ENCODE results near the gene TUBB2B.

The TUBB2B gene

DNA sequence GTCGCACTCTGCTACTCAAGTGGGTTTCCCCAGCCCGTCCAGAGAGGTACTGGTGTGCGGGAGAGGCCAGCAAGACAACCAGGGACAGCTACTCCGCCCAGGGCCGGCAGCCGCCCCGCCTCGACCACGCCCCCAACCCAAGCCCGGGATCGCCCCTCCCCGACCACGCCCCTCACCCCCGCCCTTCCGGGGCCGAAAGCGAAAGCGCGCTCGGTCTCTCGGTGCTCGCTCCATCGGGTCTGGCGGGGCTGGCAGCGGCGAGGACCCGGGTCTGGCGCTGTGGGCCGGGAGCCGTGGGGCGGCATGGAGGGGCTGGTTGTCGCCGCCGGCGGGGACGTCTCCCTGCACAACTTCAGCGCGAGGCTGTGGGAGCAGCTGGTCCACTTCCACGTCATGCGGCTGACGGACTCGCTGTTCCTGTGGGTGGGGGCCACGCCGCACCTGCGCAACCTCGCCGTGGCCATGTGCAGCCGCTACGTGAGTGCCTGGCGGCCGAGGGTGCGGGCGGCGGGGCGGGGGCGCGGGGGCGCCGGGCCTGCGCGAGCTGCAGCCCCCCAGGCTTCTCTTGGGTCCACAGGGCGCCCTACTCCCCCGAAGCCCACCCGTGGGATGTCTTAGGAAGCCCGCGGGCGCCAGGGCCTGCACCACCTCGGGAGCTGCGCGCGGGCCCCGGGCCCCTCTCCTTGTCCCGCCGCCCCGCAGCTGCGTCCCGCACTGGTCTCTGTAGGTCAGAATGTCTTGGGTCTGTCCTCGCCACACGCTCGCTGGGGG, 31.5 kb upstream of the TUBB2B start, which contains the start of gene PSMG4:
PSMG4 (plus strand) TSS at position 228 of the 771 bp plus-strand sequence; CDS start at position 304, 76 bp downstream.
- H3K9ac ChIP-seq (ENCODE audit: low read length in 5 of 5), result peak within 1 kb of the TSS in 4 of 5 donors; percentile 48 to 83 (median 74)
- H3K4me3 ChIP-seq (ENCODE audit: low read depth in 1 of 5, low read length in 5 of 5), result peak within 1 kb of the TSS; percentile 91 to 93 (median 92)
- no peaks in the 10 kb centered on the region for H3K9me3 ChIP-seq (ENCODE audit: control insufficient read depth in 5 of 5, low read length in 5 of 5)
- H3K4me1 ChIP-seq (ENCODE audit: control insufficient read depth in 5 of 5, insufficient read depth in 5 of 5, low read length in 5 of 5), result peaks cover 0 to 36% (median 31%) of the 10 kb centered on the region in 5 donors
- no peaks in the 10 kb centered on the region for H3K27me3 ChIP-seq (ENCODE audit: control insufficient read depth in 5 of 5, insufficient read depth in 4 of 5, low read length in 5 of 5)
- peaks cover 0 to 8% (median 5%) of the 10 kb centered on the region in 5 donors for H3K36me3 ChIP-seq (ENCODE audit: control insufficient read depth in 5 of 5, insufficient read depth in 5 of 5, low read length in 5 of 5)
- H3K27ac ChIP-seq (ENCODE audit: low read depth, low read length), result peak within 1 kb of the TSS; percentile 62

DNA sequence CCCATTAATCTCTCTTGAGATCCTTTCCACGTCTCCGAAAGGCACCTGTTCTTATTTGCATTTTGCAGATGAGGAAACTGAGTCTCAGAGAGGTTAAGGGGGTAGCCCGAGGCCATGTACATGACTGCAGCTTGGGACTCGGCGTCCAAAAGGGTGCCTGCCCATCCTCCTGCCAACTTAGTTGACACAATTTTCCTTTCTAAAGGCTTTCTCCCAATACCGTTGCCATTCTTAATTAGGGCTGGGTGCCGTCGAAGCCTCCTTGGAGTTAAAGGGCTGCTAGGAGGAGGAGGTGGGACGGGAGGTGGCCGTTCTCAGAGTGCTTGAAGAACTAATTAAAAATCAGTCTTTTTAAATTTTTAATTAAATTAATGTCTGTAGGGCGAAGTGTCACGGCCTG, 30.7 kb upstream of the TUBB2B start:
- Histone ChIP-seq H3K36me3 (ENCODE audit: control insufficient read depth in 5 of 5, insufficient read depth in 5 of 5, low read length in 5 of 5) (peaks cover 0 to 1% (median 0%) of the 10 kb centered on the region in 5 donors), H3K4me1 (ENCODE audit: control insufficient read depth in 5 of 5, insufficient read depth in 5 of 5, low read length in 5 of 5) (peaks cover 0 to 33% (median 31%) of the 10 kb centered on the region in 5 donors), H3K9ac (ENCODE audit: low read length in 5 of 5) (peak overlapping the region in 3 of 5 donors; percentile 36 to 46 (median 42)), H3K9me3 (ENCODE audit: control insufficient read depth in 5 of 5, low read length in 5 of 5) (no peaks in the 10 kb centered on the region), H3K27ac (ENCODE audit: low read depth, low read length) (no peak overlapping the region), H3K4me3 (ENCODE audit: low read depth in 1 of 5, low read length in 5 of 5) (peak overlapping the region; percentile 48 to 92 (median 91)), H3K27me3 (ENCODE audit: control insufficient read depth in 5 of 5, insufficient read depth in 4 of 5, low read length in 5 of 5) (no peaks in the 10 kb centered on the region)

DNA sequence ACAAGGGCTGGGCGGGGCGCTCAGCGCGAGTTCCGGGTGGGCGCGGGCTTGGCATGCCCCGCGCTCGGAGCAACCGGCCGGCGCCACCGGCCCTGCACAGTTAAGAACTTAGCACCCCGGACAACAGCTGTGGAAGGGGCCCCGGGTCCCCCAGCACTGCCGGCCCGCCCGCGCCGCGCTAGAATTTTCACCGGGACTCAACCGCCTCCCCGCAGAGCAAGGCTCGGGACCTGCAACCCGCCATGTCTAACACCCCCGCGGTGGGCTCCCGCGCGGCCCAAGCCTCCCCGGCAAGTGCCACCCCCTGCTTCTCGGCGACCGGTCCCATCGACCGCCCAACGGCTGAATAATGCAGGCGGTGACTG, 26.1 kb upstream of the TUBB2B start:
- Histone ChIP-seq H3K4me1 (ENCODE audit: control insufficient read depth in 5 of 5, insufficient read depth in 5 of 5, low read length in 5 of 5) (peaks cover 5 to 24% (median 21%) of the 10 kb centered on the region in 5 donors), H3K9me3 (ENCODE audit: control insufficient read depth in 5 of 5, low read length in 5 of 5) (no peaks in the 10 kb centered on the region), H3K27me3 (ENCODE audit: control insufficient read depth in 5 of 5, insufficient read depth in 4 of 5, low read length in 5 of 5) (no peaks in the 10 kb centered on the region)

DNA sequence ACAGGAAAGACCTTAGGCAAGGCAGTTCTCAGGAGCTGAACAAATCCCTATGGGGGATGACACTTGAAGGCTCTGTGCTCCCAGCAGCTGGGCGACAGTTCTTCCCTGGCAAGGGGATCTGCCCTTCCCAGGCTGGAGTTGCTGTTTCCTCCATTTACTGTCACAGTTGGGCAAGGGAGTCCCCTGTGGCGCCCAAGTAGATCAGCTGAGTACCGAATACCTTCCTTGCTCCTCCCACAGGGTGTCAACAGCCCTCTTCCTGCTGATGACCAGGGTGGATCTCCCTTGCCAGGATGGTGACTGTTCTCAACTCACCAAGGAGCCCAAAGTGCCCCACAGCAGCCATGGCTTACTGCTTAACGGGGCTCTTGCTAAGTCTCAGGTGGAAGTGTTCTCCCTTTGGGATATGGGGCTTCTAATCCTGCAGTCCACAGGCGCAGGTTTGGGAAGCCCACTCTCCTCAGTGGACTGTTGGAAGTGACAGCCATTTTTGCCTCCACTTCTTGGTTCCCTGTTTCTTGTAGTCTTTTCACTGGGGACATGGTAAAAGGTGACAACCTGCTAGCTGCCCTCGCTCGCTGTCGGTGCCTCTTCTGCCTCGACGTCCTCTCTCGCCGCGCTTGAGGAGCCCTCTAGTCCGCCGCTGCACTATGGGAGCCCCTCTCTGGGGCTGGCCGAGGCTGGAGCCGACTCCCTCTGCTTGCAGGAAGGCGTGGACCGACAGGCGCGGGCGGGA, 25.6 kb upstream of the TUBB2B start:
- Histone ChIP-seq H3K4me1 (ENCODE audit: control insufficient read depth in 5 of 5, insufficient read depth in 5 of 5, low read length in 5 of 5) (peaks cover 5 to 22% (median 22%) of the 10 kb centered on the region in 5 donors), H3K4me3 (ENCODE audit: low read depth in 1 of 5, low read length in 5 of 5) (no peak overlapping the region), H3K9ac (ENCODE audit: low read length in 5 of 5) (no peak overlapping the region), H3K36me3 (ENCODE audit: control insufficient read depth in 5 of 5, insufficient read depth in 5 of 5, low read length in 5 of 5) (no peaks in the 10 kb centered on the region), H3K9me3 (ENCODE audit: control insufficient read depth in 5 of 5, low read length in 5 of 5) (no peaks in the 10 kb centered on the region), H3K27ac (ENCODE audit: low read depth, low read length) (no peak overlapping the region), H3K27me3 (ENCODE audit: control insufficient read depth in 5 of 5, insufficient read depth in 4 of 5, low read length in 5 of 5) (no peaks in the 10 kb centered on the region)

More for the DNA sequence above, 26.1 kb upstream of the TUBB2B start:
- H3K9ac ChIP-seq (ENCODE audit: low read length in 5 of 5), result no peak overlapping the region
- H3K4me3 ChIP-seq (ENCODE audit: low read depth in 1 of 5, low read length in 5 of 5), result no peak overlapping the region
- H3K36me3 ChIP-seq (ENCODE audit: control insufficient read depth in 5 of 5, insufficient read depth in 5 of 5, low read length in 5 of 5), result no peaks in the 10 kb centered on the region
- H3K27ac ChIP-seq (ENCODE audit: low read depth, low read length), result no peak overlapping the region

DNA sequence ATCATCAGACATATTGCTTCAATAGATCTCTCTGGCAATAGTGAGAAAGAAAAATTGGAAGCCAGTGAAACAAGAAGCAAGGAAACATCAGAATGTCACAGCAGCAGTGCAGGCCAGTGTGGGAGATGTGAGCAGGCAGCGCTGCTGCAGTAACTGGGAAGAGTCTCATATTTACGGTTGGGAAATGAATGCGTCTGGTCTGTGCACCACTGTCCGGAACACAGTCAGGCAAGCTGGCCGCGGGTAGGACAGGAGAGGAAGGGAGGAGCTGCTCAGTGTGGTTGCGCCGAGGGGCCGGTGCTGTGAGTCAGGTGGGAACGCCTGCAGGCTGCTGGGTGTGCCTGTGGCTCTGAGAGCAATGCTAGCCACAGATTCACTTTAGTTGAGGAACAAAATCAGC, 24.9 kb upstream of the TUBB2B start:
- H3K27ac ChIP-seq (ENCODE audit: low read depth, low read length), result no peak overlapping the region
- no peak overlapping the region for H3K9ac ChIP-seq (ENCODE audit: low read length in 5 of 5)
- H3K9me3 ChIP-seq (ENCODE audit: control insufficient read depth in 5 of 5, low read length in 5 of 5), result no peaks in the 10 kb centered on the region
- no peak overlapping the region for H3K4me3 ChIP-seq (ENCODE audit: low read depth in 1 of 5, low read length in 5 of 5)
- H3K36me3 ChIP-seq (ENCODE audit: control insufficient read depth in 5 of 5, insufficient read depth in 5 of 5, low read length in 5 of 5), result no peaks in the 10 kb centered on the region
- no peaks in the 10 kb centered on the region for H3K27me3 ChIP-seq (ENCODE audit: control insufficient read depth in 5 of 5, insufficient read depth in 4 of 5, low read length in 5 of 5)
- peaks cover 7 to 29% (median 28%) of the 10 kb centered on the region in 5 donors for H3K4me1 ChIP-seq (ENCODE audit: control insufficient read depth in 5 of 5, insufficient read depth in 5 of 5, low read length in 5 of 5)

DNA sequence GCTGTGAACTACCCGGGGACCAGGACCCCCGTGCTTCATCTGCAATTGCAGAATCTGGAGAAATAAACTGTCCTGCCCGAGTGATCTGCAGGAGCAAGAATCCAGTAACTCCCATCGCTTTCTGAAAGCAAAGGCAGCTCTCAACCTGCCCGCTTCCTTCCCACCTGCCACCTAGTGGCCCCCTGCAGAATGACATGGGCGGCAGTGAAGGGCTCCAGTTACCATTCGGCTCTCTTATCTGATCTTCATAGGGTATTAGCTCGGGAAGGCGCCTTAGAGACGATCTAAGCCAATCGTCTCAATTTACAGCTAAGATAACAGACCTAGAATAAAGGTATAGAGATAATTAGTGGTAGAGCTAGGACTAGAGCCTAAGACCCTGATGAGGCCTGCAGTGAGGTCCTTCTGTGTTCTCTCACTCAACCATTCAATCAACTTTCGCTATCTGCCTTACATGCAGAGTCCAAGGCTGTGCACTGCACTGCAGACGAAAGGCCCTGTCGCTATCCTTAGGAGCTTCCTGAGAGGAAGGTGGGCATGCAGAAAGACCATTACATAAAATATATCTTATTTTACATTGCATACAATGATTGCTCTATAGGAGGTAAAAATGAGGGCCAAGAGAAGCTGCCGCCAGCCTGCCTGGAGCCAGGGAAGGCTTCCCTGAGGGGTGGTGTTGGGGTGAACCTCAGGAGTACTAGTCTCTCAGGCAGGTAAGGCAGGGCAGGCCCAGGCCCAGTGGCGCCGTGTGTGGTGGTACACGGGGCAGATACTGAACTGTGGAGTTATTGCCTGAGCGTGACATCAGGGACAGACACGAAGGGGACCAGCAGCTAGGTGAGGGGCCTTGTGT, 24.2 kb upstream of the TUBB2B start:
- Histone ChIP-seq H3K9me3 (ENCODE audit: control insufficient read depth in 5 of 5, low read length in 5 of 5) (no peaks in the 10 kb centered on the region), H3K4me1 (ENCODE audit: control insufficient read depth in 5 of 5, insufficient read depth in 5 of 5, low read length in 5 of 5) (peaks cover 8 to 32% (median 31%) of the 10 kb centered on the region in 5 donors), H3K36me3 (ENCODE audit: control insufficient read depth in 5 of 5, insufficient read depth in 5 of 5, low read length in 5 of 5) (no peaks in the 10 kb centered on the region), H3K27me3 (ENCODE audit: control insufficient read depth in 5 of 5, insufficient read depth in 4 of 5, low read length in 5 of 5) (no peaks in the 10 kb centered on the region), H3K4me3 (ENCODE audit: low read depth in 1 of 5, low read length in 5 of 5) (peak overlapping the region; percentile 13 to 60 (median 38)), H3K27ac (ENCODE audit: low read depth, low read length) (no peak overlapping the region), H3K9ac (ENCODE audit: low read length in 5 of 5) (no peak overlapping the region)

DNA sequence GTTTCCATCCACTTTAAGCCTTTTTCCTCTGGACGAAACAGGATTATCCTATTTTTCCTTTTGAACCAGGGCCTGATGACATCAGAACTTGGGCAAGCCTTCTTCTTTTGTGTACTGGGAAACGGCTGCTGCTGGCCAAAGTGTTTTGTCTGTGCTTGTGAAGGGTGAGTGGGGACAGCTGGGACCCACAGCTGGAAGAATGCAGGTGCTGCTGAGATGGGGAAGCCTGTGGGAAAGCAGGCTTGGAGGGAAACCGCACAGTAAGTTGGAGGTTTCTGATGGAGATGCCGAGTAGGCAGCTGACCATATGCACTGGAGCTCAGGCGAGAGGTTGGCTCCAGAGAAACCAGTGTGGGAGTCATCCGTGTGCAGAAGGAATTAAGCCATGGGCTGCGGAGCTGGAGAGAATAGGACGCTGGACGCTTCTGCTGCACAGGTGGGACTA, 22.8 kb upstream of the TUBB2B start:
- Histone ChIP-seq H3K27me3 (ENCODE audit: control insufficient read depth in 5 of 5, insufficient read depth in 4 of 5, low read length in 5 of 5) (no peaks in the 10 kb centered on the region), H3K4me3 (ENCODE audit: low read depth in 1 of 5, low read length in 5 of 5) (no peak overlapping the region), H3K4me1 (ENCODE audit: control insufficient read depth in 5 of 5, insufficient read depth in 5 of 5, low read length in 5 of 5) (peaks cover 8 to 32% (median 31%) of the 10 kb centered on the region in 5 donors), H3K9ac (ENCODE audit: low read length in 5 of 5) (no peak overlapping the region), H3K36me3 (ENCODE audit: control insufficient read depth in 5 of 5, insufficient read depth in 5 of 5, low read length in 5 of 5) (no peaks in the 10 kb centered on the region), H3K27ac (ENCODE audit: low read depth, low read length) (no peak overlapping the region), H3K9me3 (ENCODE audit: control insufficient read depth in 5 of 5, low read length in 5 of 5) (no peaks in the 10 kb centered on the region)

DNA sequence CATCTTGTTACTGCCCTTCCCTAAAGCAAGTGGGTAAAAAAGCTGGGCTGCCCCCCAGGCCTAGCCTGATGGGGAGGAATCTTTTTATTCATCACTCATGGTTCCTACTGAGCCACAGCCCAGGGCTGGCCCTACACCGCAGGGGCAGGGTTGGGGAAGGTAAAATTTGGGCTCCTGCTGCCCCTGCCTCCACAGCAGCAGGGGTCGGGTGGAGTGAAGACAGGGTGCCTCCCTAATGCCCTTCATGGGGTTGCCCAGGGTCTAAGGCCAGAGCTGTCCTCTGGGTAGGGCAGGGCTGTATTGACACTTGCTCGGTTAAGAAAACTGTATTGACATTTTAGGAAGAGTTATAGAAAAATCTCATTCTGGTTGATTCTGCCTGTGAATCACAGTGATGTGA, 22.4 kb upstream of the TUBB2B start:
- peaks cover 8 to 32% (median 31%) of the 10 kb centered on the region in 5 donors for H3K4me1 ChIP-seq (ENCODE audit: control insufficient read depth in 5 of 5, insufficient read depth in 5 of 5, low read length in 5 of 5)
- no peaks in the 10 kb centered on the region for H3K9me3 ChIP-seq (ENCODE audit: control insufficient read depth in 5 of 5, low read length in 5 of 5)
- H3K9ac ChIP-seq (ENCODE audit: low read length in 5 of 5), result no peak overlapping the region
- H3K36me3 ChIP-seq (ENCODE audit: control insufficient read depth in 5 of 5, insufficient read depth in 5 of 5, low read length in 5 of 5), result no peaks in the 10 kb centered on the region
- H3K27me3 ChIP-seq (ENCODE audit: control insufficient read depth in 5 of 5, insufficient read depth in 4 of 5, low read length in 5 of 5), result no peaks in the 10 kb centered on the region
- H3K27ac ChIP-seq (ENCODE audit: low read depth, low read length), result no peak overlapping the region
- no peak overlapping the region for H3K4me3 ChIP-seq (ENCODE audit: low read depth in 1 of 5, low read length in 5 of 5)

DNA sequence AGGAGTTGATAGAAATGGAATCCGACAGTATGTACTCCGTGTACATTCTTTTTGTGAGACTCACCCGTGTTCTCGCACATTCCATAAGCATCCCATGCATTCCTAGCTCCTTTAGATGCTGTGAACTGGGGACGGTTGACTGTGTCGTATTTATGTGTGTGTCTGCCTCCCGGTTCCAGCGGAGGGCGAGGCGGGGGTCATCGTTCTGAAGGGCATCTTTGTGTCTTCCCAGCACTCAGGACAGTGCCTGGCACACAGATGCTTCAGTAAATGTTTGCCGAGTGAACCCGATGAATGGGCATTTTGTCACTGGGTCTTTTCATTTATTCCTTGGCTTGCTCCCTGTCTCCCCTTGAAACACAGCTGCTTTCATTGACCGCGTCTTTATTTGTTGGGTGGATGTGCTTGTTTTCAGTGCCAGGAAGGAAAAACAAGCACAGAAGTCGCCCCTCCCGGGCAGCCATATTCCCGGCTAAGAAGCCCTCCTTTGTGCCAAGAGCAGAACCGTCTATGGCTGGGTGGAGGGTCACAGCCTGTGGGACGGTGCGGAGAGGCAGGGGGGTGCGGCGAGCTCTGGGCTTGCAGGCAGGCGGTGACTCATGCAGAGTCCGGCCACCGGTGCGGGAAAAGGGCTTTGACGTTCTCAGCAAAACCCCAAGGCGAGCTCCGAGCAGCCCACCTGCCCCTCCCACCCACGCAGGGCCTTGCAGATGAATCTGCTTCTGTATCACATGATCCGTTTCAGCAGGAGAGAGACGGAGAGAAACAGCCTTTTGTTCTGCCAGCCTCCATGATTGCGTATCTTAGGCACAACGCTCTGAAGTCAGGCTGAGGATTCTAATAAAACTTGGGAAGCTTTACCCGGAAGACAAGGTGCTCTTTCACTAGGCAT, 20.0 kb upstream of the TUBB2B start:
- Histone ChIP-seq H3K4me3 (ENCODE audit: low read depth in 1 of 5, low read length in 5 of 5) (peak overlapping the region; percentile 54 to 75 (median 62)), H3K27me3 (ENCODE audit: control insufficient read depth in 5 of 5, insufficient read depth in 4 of 5, low read length in 5 of 5) (no peaks in the 10 kb centered on the region), H3K36me3 (ENCODE audit: control insufficient read depth in 5 of 5, insufficient read depth in 5 of 5, low read length in 5 of 5) (no peaks in the 10 kb centered on the region), H3K27ac (ENCODE audit: low read depth, low read length) (no peak overlapping the region), H3K9ac (ENCODE audit: low read length in 5 of 5) (peak overlapping the region in 3 of 5 donors; percentile 39 to 65 (median 58)), H3K9me3 (ENCODE audit: control insufficient read depth in 5 of 5, low read length in 5 of 5) (no peaks in the 10 kb centered on the region), H3K4me1 (ENCODE audit: control insufficient read depth in 5 of 5, insufficient read depth in 5 of 5, low read length in 5 of 5) (peaks cover 8 to 32% (median 31%) of the 10 kb centered on the region in 5 donors)

All from subcutaneous abdominal adipose tissue (tissue), 5 donors.